BLaER1 treated with 17β-estradiol and CSF1 and Interleukin-3, amounts not matched to agents 10 nM and 100 nM (cell line): ENCODE measurements around the gene VAMP4.

ENCODE experiments used
- H3K27ac ChIP-seq, 11 experiments: shearing (Covaris generic); formaldehyde crosslinking; 2 replicates each; pipeline ENCODE4 v1.8.1; 2022
- H3K27me3 ChIP-seq, 11 experiments: shearing (Covaris generic); formaldehyde crosslinking; 2 replicates each; pipeline ENCODE4 v1.8.1; 2022
- H3K36me3 ChIP-seq, 11 experiments: shearing (Covaris generic); formaldehyde crosslinking; 2 replicates each; pipeline ENCODE4 v1.8.1; 2022
- H3K4me1 ChIP-seq, 10 experiments: shearing (Covaris generic); formaldehyde crosslinking; 2 replicates each; pipeline ENCODE4 v1.8.1; 2022
- H3K4me2 ChIP-seq, 11 experiments: shearing (Covaris generic); formaldehyde crosslinking; 2 replicates each; pipeline ENCODE4 v1.8.1; 2022
- H3K4me3 ChIP-seq, 10 experiments: shearing (Covaris generic); formaldehyde crosslinking; 2 replicates each; pipeline ENCODE4 v1.8.1; 2022
- H3K9ac ChIP-seq, 11 experiments: shearing (Covaris generic); formaldehyde crosslinking; 2 replicates each; pipeline ENCODE4 v1.8.1; 2022
- H3K9me3 ChIP-seq, 11 experiments: shearing (Covaris generic); formaldehyde crosslinking; replicated peaks in 1 of 11; 2 replicates each; pipeline ENCODE4 v1.8.1; 2022
- H4K20me1 ChIP-seq, 11 experiments: shearing (Covaris generic); formaldehyde crosslinking; 2 replicates each; pipeline ENCODE4 v1.8.1; 2022
- Cebpa-rat ChIP-seq, 11 experiments: shearing (Covaris generic); IDR thresholded peaks; 2 replicates each; pipeline ENCODE4 v1.8.1; 2022

Gene VAMP4, protein sequence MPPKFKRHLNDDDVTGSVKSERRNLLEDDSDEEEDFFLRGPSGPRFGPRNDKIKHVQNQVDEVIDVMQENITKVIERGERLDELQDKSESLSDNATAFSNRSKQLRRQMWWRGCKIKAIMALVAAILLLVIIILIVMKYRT

DNA sequence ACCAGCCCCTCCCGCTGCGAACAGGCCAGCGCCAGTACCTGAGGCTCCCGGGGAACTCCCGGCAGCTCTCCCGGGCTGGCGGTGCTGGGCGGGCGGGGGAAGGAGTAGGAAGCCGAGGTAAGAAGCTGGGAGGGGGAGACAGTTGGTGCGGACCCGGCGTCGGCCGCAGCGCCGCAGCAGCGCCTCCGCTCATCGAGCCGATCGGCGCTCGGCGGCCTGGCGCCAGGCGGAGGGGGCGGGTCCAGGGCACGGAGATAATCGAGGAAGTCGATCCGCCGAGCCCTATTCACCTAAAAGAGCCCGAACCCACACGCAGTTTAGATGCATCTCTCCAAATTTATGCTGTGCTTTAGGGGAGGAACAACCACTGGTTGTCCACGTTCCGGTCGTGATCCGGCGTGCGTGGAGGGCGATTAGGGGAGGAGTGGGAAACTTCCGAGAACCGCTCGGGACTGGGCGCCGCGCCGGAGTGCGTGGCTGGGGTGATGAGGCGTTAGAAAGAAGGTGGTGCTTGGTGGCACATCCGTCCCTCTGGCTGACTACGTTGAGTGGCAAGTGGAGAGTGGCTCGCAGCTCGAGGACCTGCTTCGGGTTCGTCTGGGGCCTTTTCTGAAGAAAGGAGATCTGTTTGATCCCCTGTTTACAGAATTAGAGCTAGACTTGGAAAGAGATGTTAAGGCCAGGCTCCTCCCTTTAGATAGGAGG is at the start of gene VAMP4:
TSS of gene VAMP4 (minus strand) at position 194 of the 705 bp plus-strand sequence. CDS start 3,651 bp downstream, outside the sequence.
- TF ChIP-seq Cebpa-rat (IDR thresholded peaks at IDR 0.05): no peak
- H3K27me3 ChIP-seq: no peaks in the 10 kb centered on the region
- H3K9me3 ChIP-seq: no peaks in the 10 kb centered on the region
- H3K27ac ChIP-seq: peak within 1 kb of the TSS; percentile 79 to 95 (median 90)
- peak within 1 kb of the TSS; percentile 87 to 97 (median 93) for H3K9ac ChIP-seq
- H3K4me2 ChIP-seq: peak within 1 kb of the TSS; percentile 77 to 97 (median 86)
- H3K4me3 ChIP-seq: peak within 1 kb of the TSS; percentile 90 to 99 (median 94)
- H4K20me1 ChIP-seq: no peaks in the 10 kb centered on the region
- H3K36me3 ChIP-seq: peaks cover 15 to 25% (median 20%) of the 10 kb centered on the region in 11 experiments
- H3K4me1 ChIP-seq: peaks cover 30 to 48% (median 33%) of the 10 kb centered on the region in 10 experiments

DNA sequence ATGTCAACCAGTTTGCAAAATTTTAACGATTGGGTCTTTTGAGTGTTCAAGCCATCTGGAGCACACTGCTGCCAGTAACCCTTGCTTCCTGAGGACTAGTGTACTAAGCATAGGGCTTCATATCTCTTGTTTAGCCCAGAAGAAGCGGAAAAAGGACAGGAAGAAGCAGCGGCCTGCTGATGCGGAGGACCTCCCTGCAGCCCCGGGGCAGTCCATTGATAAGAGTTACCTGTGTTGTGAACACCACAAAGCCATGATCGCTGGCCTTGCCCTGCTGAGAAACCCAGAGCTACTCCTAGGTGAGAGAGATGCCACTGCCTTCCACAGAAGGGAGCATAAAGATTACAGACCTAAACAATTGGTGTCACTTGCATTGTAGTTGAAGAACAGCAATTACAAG is 48.5 kb upstream of the VAMP4 start:
- H3K36me3 ChIP-seq: peaks cover 95 to 100% (median 99%) of the 10 kb centered on the region in 11 experiments
- H3K27ac ChIP-seq: no peak overlapping the region
- peaks cover 0 to 73% (median 33%) of the 10 kb centered on the region in 11 experiments; a peak in 15 of 22 replicates for H4K20me1 ChIP-seq
- H3K27me3 ChIP-seq: no peaks in the 10 kb centered on the region
- H3K9me3 ChIP-seq: peaks cover 0 to 2% (median 0%) of the 10 kb centered on the region in 11 experiments; a peak in 1 of 22 replicates
- no peak overlapping the region for H3K4me3 ChIP-seq
- H3K9ac ChIP-seq: no peak overlapping the region
- no peak for TF ChIP-seq Cebpa-rat (IDR thresholded peaks at IDR 0.05)
- peaks cover 14 to 31% (median 22%) of the 10 kb centered on the region in 10 experiments; a peak in 19 of 20 replicates for H3K4me1 ChIP-seq
- no peak overlapping the region for H3K4me2 ChIP-seq

DNA sequence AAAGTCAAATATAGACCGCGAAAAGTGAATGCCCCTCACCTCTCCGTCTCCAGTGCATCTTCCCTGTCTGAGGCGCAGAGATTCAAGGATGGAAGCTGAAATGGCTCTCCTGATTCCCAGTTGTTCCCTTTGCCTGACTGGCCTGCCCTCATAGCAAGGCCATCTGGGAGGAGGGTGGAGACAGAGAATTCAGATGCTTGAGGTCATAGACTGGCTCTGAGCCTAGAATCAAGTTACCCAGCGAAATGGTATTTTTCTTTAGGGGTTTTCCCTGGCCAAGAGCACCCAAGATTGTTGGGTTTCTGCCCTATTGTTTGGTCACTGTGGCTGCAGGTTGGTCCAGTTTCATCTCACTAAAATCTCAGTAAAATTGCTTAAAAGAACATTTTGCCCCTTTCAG is 46.8 kb upstream of the VAMP4 start:
- Histone ChIP-seq H3K9me3 (no peaks in the 10 kb centered on the region), H3K27ac (no peak overlapping the region), H3K4me2 (no peak overlapping the region), H3K36me3 (peaks cover 96 to 100% (median 99%) of the 10 kb centered on the region in 11 experiments), H3K9ac (no peak overlapping the region), H4K20me1 (peaks cover 0 to 83% (median 49%) of the 10 kb centered on the region in 11 experiments; a peak in 15 of 22 replicates), H3K4me1 (peaks cover 15 to 36% (median 25%) of the 10 kb centered on the region in 10 experiments), H3K4me3 (no peak overlapping the region), H3K27me3 (no peaks in the 10 kb centered on the region)
- TF ChIP-seq Cebpa-rat (IDR thresholded peaks at IDR 0.05): no peak

DNA sequence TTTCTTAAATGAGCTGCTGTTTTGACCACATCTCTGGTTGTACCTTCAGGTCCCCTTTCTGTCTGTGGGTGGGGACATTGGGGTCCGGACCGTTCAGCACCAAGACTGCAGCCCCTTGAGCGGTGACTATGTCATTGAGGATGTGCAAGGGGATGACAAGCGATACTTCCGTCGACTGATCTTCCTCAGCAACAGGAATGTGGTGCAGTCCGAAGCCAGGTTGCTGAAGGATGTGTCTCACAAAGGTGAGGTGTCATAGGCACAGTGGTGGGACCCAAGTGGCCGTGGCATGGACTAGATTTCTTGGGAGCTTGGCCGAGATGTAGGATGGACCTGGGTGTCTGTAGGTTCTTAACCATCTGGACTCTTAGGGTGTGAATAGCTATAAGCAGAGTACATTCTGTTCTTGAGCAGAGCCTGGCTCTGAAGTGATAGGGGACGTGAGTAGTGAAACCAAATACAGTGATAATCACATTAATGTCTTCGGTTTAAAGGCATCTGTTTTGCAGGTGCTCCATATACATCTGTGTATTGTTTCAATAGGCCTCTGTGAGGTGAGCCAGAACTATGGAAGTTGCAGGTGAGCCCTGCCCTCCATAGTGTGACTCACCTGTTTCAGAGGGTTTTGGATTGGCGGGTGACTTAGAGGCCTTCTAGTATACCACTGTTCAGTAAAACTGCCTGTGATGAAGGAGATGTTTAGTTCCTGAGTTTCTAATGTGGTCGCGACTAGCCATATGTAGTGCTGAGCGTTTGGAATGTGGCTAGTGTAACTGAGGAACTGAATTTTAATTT is 46.0 kb upstream of the VAMP4 start:
- Histone ChIP-seq H4K20me1 (peaks cover 0 to 78% (median 49%) of the 10 kb centered on the region in 11 experiments; a peak in 15 of 22 replicates), H3K4me3 (no peak overlapping the region), H3K4me1 (peaks cover 17 to 36% (median 25%) of the 10 kb centered on the region in 10 experiments), H3K4me2 (no peak overlapping the region), H3K36me3 (peaks cover 91 to 100% (median 96%) of the 10 kb centered on the region in 11 experiments), H3K9me3 (no peaks in the 10 kb centered on the region), H3K27me3 (no peaks in the 10 kb centered on the region), H3K9ac (no peak overlapping the region), H3K27ac (no peak overlapping the region)
- TF ChIP-seq Cebpa-rat (IDR thresholded peaks at IDR 0.05): no peak

DNA sequence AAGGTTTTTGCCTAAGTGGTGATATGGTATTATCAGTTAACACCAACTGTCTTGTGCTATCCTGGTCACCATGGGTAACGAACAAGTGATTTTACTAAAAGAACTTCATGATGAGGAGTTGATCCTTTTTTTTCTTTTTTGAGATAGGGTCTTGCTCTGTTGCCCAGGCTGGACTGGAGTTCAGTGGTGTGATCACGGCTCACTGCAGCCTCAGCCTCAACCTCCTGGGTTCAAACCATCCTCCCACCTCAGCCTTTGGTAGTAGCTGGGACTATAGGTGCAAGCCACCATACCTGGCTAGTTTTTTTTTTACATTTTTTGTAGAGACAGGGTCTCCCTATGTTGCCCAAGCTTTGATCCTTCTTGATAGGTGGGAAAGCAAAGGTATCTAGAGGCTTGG is 44.7 kb upstream of the VAMP4 start:
- Histone ChIP-seq H3K27me3 (no peaks in the 10 kb centered on the region), H3K36me3 (peaks cover 78 to 88% (median 83%) of the 10 kb centered on the region in 11 experiments), H3K4me3 (no peak overlapping the region), H3K4me1 (peaks cover 27 to 42% (median 30%) of the 10 kb centered on the region in 10 experiments), H3K9me3 (no peaks in the 10 kb centered on the region), H4K20me1 (peaks cover 0 to 68% (median 48%) of the 10 kb centered on the region in 11 experiments; a peak in 15 of 22 replicates), H3K4me2 (no peak overlapping the region), H3K27ac (no peak overlapping the region), H3K9ac (peak overlapping the region in 1 of 11 experiments; percentile 11; a peak in 1 of 22 replicates)
- TF ChIP-seq Cebpa-rat (IDR thresholded peaks at IDR 0.05): no peak

DNA sequence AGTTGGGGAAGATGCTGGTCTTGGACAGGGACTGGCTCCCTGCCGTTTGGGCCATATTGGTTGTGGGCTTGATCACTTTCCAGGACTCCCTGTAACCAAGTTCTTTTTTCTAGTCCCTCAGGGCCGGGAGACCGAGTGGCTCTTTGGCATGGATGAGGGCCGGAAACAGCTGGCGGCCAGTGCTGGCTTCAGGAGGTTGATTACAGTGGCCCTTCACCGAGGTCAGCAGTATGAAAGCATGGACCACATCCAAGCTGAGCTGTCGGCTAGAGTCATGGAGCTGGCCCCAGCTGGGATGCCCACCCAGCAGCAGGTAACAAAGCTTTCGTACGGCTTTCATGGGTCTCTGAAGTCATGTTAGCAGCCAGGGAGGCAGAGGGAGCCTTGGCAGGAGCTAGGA is 43.9 kb upstream of the VAMP4 start:
- no peak for TF ChIP-seq Cebpa-rat (IDR thresholded peaks at IDR 0.05)
- H3K27me3 ChIP-seq: no peaks in the 10 kb centered on the region
- peaks cover 28 to 42% (median 31%) of the 10 kb centered on the region in 10 experiments for H3K4me1 ChIP-seq
- no peak overlapping the region for H3K9ac ChIP-seq
- peaks cover 70 to 81% (median 75%) of the 10 kb centered on the region in 11 experiments for H3K36me3 ChIP-seq
- peak overlapping the region in 2 of 11 experiments; percentile 82 to 91; a peak in 2 of 22 replicates for H3K4me2 ChIP-seq
- peaks cover 0 to 60% (median 42%) of the 10 kb centered on the region in 11 experiments; a peak in 15 of 22 replicates for H4K20me1 ChIP-seq
- no peaks in the 10 kb centered on the region for H3K9me3 ChIP-seq
- H3K27ac ChIP-seq: no peak overlapping the region
- no peak overlapping the region for H3K4me3 ChIP-seq

DNA sequence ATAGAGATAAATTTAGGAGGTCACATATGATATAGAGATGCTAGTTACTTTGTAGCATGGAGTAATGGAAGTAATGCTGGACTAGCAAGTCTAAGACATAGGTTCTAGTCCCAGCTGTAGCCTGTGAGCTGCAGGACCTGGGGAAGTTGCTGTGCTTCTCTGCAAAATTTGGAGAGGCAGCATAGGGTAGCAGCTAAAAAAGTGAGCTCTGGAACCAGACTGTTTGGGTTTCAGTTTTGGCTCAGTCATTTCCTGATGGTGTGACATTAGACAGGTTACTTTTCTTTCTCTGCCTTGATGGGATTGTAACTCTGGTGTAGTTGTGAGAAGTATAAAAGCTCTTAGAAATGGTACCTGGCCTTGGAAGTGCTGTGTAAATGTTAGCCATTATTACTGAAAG is 42.9 kb upstream of the VAMP4 start:
- Histone ChIP-seq H3K4me3 (peak overlapping the region in 2 of 10 experiments; percentile 11 to 28; a peak in 2 of 20 replicates), H3K4me2 (peak overlapping the region; percentile 79 to 97 (median 91)), H3K36me3 (peaks cover 60 to 71% (median 66%) of the 10 kb centered on the region in 11 experiments)

DNA sequence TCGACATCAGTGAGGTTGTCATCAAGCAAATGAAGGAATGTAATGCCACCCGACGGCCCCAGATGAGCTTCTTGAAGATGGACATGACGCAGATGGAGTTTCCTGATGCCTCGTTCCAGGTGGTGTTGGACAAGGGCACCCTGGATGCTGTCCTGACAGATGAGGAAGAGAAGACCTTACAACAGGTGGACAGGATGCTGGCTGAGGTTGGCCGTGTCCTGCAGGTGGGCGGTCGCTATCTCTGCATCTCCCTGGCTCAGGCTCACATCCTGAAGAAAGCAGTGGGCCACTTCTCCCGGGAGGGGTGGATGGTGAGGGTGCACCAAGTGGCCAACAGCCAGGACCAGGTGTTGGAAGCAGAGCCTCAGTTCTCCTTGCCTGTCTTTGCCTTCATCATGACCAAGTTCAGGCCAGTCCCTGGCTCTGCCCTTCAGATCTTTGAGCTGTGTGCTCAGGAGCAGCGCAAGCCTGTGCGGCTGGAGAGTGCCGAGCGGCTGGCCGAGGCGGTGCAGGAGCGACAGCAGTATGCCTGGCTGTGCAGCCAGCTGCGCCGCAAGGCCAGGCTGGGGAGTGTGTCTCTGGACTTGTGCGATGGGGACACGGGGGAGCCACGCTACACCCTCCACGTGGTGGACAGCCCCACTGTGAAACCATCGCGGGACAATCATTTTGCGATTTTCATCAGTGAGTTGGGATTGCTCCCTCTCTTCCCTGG is 42.1 kb upstream of the VAMP4 start:
- no peaks in the 10 kb centered on the region for H3K9me3 ChIP-seq
- H3K4me1 ChIP-seq: peaks cover 37 to 50% (median 40%) of the 10 kb centered on the region in 10 experiments
- H3K4me2 ChIP-seq: peak overlapping the region; percentile 79 to 97 (median 91)
- peaks cover 0 to 55% (median 37%) of the 10 kb centered on the region in 11 experiments; a peak in 14 of 22 replicates for H4K20me1 ChIP-seq
- H3K27me3 ChIP-seq: no peaks in the 10 kb centered on the region
- peak overlapping the region in 2 of 11 experiments; percentile 12 to 26; a peak in 1 of 22 replicates for H3K9ac ChIP-seq
- no peak overlapping the region for H3K27ac ChIP-seq
- no peak for TF ChIP-seq Cebpa-rat (IDR thresholded peaks at IDR 0.05)
- H3K36me3 ChIP-seq: peaks cover 53 to 63% (median 59%) of the 10 kb centered on the region in 11 experiments
- H3K4me3 ChIP-seq: peak overlapping the region in 3 of 10 experiments; percentile 6 to 28 (median 11); a peak in 3 of 20 replicates

More for the DNA sequence above, 42.9 kb upstream of the VAMP4 start:
- H3K4me1 ChIP-seq: peaks cover 37 to 50% (median 40%) of the 10 kb centered on the region in 10 experiments
- no peak overlapping the region for H3K27ac ChIP-seq
- no peaks in the 10 kb centered on the region for H3K27me3 ChIP-seq
- H3K9me3 ChIP-seq: no peaks in the 10 kb centered on the region
- peak overlapping the region in 3 of 11 experiments; percentile 12 to 31 (median 24); a peak in 3 of 22 replicates for H3K9ac ChIP-seq
- TF ChIP-seq Cebpa-rat (IDR thresholded peaks at IDR 0.05): no peak
- H4K20me1 ChIP-seq: peaks cover 0 to 60% (median 37%) of the 10 kb centered on the region in 11 experiments; a peak in 14 of 22 replicates
